Heart right ventricle (tissue), 16 donors: ENCODE results near the gene GBP5. TPM values are rescaled to one million over a fixed set of nuclear protein-coding genes. Genes with fewer than 3 reads are reported as not detected.
A peak's percentile ranks its signal among the peaks of the same experiment; 100 is the strongest.
"Not testable (repeated sequence)": the region's sequence is repeated elsewhere in the genome, so short reads cannot be mapped to it uniquely, and the experiment has no call there.

ENCODE experiments used
- ATAC-seq, 8 donors: fragments of 200-7000 bp; cut with Tn5 transposase; one replicate each; pipeline ENCODE4 v1.9.1; 2020; ENCODE audit warnings: mild to moderate bottlenecking in 8 of 8, moderate library complexity in 8 of 8, moderate number of reproducible peaks in 1 of 8
- DNase-seq, 2 donors: peaks; one replicate each; pipeline ENCODE4 v3.0.0-alpha.2; 2020
- H3K27ac ChIP-seq, 10 donors: fragments of 200-600 bp; sonication (generic) in 2 of 10; one replicate each; pipeline versions ENCODE4 v1.5.0 to v1.8.0; 2020 to 2022; ENCODE audit warnings: mild to moderate bottlenecking in 3 of 10
- H3K27me3 ChIP-seq, 7 donors: fragments of 200-600 bp; one replicate each; pipeline ENCODE4 v1.8.0; 2021 to 2022; ENCODE audit warnings: mild to moderate bottlenecking in 2 of 7
- H3K36me3 ChIP-seq, 9 donors: fragments of 200-600 bp; sonication (generic) in 1 of 9; one replicate each; pipeline versions ENCODE4 v1.5.0 to v1.8.0; 2020 to 2022; ENCODE audit warnings: mild to moderate bottlenecking in 2 of 9
- H3K4me1 ChIP-seq, 9 donors: fragments of 200-600 bp; sonication (generic) in 1 of 9; one replicate each; pipeline versions ENCODE4 v1.5.0 to v1.8.0; 2020 to 2022; ENCODE audit warnings: mild to moderate bottlenecking in 4 of 9
- H3K4me3 ChIP-seq, 10 donors: fragments of 200-600 bp; sonication (generic) in 2 of 10; one replicate each; pipeline versions ENCODE4 v1.5.0 to v1.8.0; 2020 to 2022; ENCODE audit warnings: mild to moderate bottlenecking in 7 of 10, moderate library complexity in 2 of 10
- H3K9me3 ChIP-seq, 11 donors: fragments of 200-600 bp in 10 of 11; sonication (generic) in 2 of 11; one replicate each; pipeline versions ENCODE4 v1.5.0 to v1.8.0; 2013 to 2022; ENCODE audit warnings: mild to moderate bottlenecking in 2 of 11, control low read depth in 1 of 11, moderate library complexity in 1 of 11
- WGBS, 2 donors: extraction: QIAGEN DNeasy Blood & Tissue Kit; methylation state at CpG; one replicate each; pipeline ENCODE4 v1.1.7; 2013; ENCODE audit warnings: inconsistent platforms in 1 of 2; 5-methylcytosine and 5-hydroxymethylcytosine counted together
- intact Hi-C, 10 donors: fragments of 100-400 bp; cut with DNase I; formaldehyde crosslinking; loops; one replicate each; pipeline versions ENCODE4 v1.11.1 to v1.14.2; 2022
- polyA plus RNA-seq, 2 donors: library from polyadenylated mRNA; stranded (reverse); fragments of 200-250 nt; gene quantifications; one replicate each; pipeline ENCODE4 v1.2.3, GENCODE V29; 2013
- total RNA-seq, 10 donors: library from RNA; stranded (reverse); fragmentation: NEBNext Ultra II Directional in 3 of 10; extraction: Animal tissue kit (Norgen Biotek cat#: 25700) in 3 of 10; gene quantifications; one replicate each; pipeline versions ENCODE4 v1.2.1 to v1.2.4, GENCODE V29; 2021 to 2023
- TF ChIP-seq, protein P1 (sequence below), 9 donors: fragments of 200-600 bp; sonication (generic) in 2 of 9; IDR thresholded peaks; one replicate each; pipeline versions ENCODE4 v1.5.0 to v1.8.0; 2021 to 2022; ENCODE audit warnings: antibody characterized with exemption in 9 of 9, mild to moderate bottlenecking in 5 of 9, moderate library complexity in 1 of 9
- donor health status: Arrhythmogenic right ventricular cardiomyopathy.
- donor health status: ischemic (EF 13 %, LVEDD 7.1; RV severe dilation, severe dysfunction).
- donor health status: healthy with polysubstance abuse.
- donor health status: DM: no; HTN: yes; CAD: no.
- donor health status: DM: no; HTN: no; CAD: no.
- donor health status: ischemic (EF 25% LVEDD 6.9; RV normal size, moderate dysfunction).
- donor health status: ischemic (EF 25% LVEDD 5.7; RV mildly dilated, moderate dysfunction).
- donor health status: healthy.
- donor health status: DM: yes; HTN: yes; CAD: no.
- donor health status: Ischemic cardiomyopathy.
- donor health status: ischemic (EF 35%, LVEDD 5.7; RV mildly dilated, moderate dysfunction).
- donor health status: nonischemic (EF 11% LVEDD 7.7; RV severe dilation, severe dysfunction).
- donor health status: DM: yes; HTN: yes; CAD: no.
- donor health status: PGD.
- donor health status: ischemic (EF 29% LVEDD 5.4; RV normal size, mild dysfunction).
- donor health status: nonischemic (EF 23%, LVEDD 6.1; RV moderate dilation, normal function).

Gene GBP5
- total and polyA plus RNA-seq, 12 donors = 0.39 to 62.0 (median 0.81) TPM

DNA sequence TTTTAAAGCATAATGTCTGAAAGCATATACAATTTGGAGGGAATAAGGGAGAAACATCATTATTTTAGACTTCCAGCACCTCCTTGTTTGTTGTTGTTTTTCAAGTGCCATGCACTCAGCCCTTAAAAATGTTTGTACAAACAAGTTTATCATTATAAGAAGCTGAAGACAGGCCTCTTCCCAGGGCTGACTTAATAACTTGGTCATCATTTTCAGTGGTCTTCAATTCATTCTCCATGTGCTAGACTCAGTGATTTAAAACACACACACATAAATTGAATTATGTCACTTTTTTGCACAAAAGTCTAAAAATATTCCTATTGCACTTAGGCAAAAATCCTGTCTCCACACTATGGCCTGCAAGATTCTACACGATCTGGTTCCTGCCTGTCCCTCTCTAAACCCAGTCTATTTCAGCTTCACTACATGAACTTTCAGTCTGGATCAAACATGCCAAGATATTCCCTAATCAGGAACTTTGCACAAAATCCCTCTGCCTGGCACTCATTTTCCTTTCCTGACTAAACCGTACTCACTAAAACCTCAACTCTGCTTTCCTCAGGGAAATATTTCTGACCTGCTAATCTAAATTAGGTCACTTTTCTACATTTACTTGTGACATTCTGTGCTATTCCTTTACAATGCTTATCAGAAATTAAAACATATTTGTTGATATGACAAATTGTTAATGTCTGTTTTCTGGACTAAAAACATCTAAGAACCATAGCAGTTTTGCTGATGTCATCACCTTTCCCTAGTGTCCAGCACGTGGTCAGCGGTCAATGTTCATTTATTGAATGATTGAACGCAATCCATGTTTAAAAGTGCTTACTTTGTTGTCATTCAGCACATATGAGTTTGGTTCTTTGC lies 14.8 kb upstream of the GBP5 start:
- peak overlapping the region in 8 of 10 donors; percentile 4 to 84 (median 48) for H3K27ac ChIP-seq
- peaks cover 0 to 2% (median 0%) of the 10 kb centered on the region in 11 donors for H3K9me3 ChIP-seq
- WGBS, 2 donors = 53 to 56% methylated on average over 5 of the region's 5 CpGs
- intact Hi-C loops = no loop called here
- DNase-seq = no peak
- H3K27me3 ChIP-seq = no peaks in the 10 kb centered on the region
- peak overlapping the region in 5 of 10 donors; percentile 5 to 38 (median 12) for H3K4me3 ChIP-seq
- TF ChIP-seq, protein P1, sequence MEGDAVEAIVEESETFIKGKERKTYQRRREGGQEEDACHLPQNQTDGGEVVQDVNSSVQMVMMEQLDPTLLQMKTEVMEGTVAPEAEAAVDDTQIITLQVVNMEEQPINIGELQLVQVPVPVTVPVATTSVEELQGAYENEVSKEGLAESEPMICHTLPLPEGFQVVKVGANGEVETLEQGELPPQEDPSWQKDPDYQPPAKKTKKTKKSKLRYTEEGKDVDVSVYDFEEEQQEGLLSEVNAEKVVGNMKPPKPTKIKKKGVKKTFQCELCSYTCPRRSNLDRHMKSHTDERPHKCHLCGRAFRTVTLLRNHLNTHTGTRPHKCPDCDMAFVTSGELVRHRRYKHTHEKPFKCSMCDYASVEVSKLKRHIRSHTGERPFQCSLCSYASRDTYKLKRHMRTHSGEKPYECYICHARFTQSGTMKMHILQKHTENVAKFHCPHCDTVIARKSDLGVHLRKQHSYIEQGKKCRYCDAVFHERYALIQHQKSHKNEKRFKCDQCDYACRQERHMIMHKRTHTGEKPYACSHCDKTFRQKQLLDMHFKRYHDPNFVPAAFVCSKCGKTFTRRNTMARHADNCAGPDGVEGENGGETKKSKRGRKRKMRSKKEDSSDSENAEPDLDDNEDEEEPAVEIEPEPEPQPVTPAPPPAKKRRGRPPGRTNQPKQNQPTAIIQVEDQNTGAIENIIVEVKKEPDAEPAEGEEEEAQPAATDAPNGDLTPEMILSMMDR (IDR thresholded peaks at IDR 0.05) = no peak
- H3K4me1 ChIP-seq = peaks cover 0 to 36% (median 18%) of the 10 kb centered on the region in 9 donors
- H3K36me3 ChIP-seq = no peaks in the 10 kb centered on the region
- peak in 1 of 8 donors; percentile 20 for ATAC-seq

DNA sequence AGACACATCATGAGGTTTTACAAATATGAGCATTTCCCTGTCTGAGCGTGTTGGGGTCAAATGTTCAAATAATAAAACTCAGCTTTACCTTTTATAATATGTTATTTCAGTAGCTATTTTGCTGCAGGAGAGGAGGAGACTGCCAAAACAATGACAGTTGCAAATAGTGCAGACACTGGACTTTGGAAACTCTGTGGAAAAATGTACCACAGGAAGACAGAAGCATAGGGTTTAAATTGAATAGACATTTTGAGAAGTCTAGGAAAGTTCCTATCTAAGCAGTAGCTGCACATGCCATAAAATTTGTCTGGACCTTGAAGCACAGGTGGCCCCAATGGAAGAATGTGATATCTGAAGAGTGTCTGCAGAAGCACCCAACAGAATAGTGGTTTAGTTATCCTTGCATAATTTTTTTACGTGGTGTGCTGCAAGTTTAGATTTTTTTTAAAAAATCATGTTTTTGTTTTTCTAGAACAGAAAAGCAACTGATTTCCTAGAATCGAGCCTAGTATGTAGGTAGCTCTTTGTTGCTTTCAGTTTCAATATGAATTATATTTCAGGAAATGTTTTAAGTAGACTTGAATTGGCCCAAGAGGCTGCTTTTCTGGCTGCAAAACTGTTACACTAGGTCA lies 14.0 kb upstream of the GBP5 start:
- Histone ChIP-seq H3K36me3 (no peaks in the 10 kb centered on the region), H3K4me3 (peak overlapping the region in 6 of 10 donors; percentile 5 to 38 (median 10)), H3K27me3 (no peaks in the 10 kb centered on the region), H3K4me1 (peaks cover 0 to 36% (median 18%) of the 10 kb centered on the region in 9 donors), H3K9me3 (no peaks in the 10 kb centered on the region), H3K27ac (peak overlapping the region in 9 of 10 donors; percentile 4 to 84 (median 44))
- DNase-seq = no peak
- WGBS, 2 donors = 42 to 53% methylated on average over 3 of the region's 3 CpGs
- intact Hi-C loops = no loop called here
- ATAC-seq = peak in 4 of 8 donors; percentile 40 to 79 (median 46)
- TF ChIP-seq, protein P1 (IDR thresholded peaks at IDR 0.05) = no peak

DNA sequence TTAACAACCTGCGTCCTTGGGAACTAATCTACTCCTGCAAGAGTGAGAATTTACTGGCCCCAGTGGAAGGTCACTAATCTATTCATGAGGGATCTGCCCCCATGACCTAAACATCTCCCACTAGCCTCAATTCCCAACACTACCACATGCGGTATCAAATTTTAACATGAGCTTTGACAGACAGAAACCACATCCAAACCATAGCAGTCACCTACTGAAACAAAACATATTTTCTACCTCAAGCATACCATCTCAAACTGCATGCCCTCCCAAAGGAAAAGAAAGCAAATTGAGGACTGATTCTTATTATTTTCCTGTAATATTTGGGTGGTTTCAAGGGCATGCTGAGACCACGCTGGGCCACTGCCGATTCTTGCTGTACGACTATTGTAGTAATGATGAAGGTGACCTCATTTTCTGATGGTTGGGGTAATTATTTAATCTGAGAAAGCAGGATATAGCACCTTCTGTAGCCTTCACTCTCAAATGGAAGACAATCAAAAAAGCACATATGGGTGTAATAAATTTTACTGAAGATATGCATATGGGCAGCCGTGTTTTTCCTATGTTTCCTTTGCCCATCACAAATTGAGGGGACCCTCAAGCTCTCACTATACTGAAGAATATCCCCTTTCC lies 13.2 kb upstream of the GBP5 start:
- intact Hi-C loops = no loop called here
- ATAC-seq (no peak), DNase-seq (no peak)
- Histone ChIP-seq H3K4me3 (no peak overlapping the region), H3K9me3 (no peaks in the 10 kb centered on the region), H3K36me3 (no peaks in the 10 kb centered on the region), H3K27me3 (no peaks in the 10 kb centered on the region), H3K4me1 (peaks cover 0 to 36% (median 18%) of the 10 kb centered on the region in 9 donors), H3K27ac (peak overlapping the region in 3 of 10 donors; percentile 44 to 84 (median 68))
- TF ChIP-seq, protein P1 (IDR thresholded peaks at IDR 0.05) = no peak
- 93 to 97% methylated on average over 6 of the region's 6 CpGs for WGBS, 2 donors

- H3K27ac ChIP-seq, H3K9me3 ChIP-seq, ATAC-seq, intact Hi-C loops, H3K36me3 ChIP-seq, H3K27me3 ChIP-seq, H3K4me3 ChIP-seq, DNase-seq: not testable (repeated sequence)
- peaks cover 0 to 45% (median 18%) of the 10 kb centered on the region in 9 donors for H3K4me1 ChIP-seq
- 82 to 85% methylated on average over 5 of the region's 5 CpGs for WGBS, 2 donors
Measured at GRCh38 chr1:89284078-89284763, 11.6 kb upstream of the GBP5 start.
